Keratinocyte (primary cell): ENCODE data around the gene PRR5.

Experiments
- CTCF ChIP-seq, 3 experiments: IDR thresholded peaks in 1 of 3; conservative IDR thresholded peaks in 1 of 3; optimal IDR thresholded peaks in 1 of 3; 2 replicates in 2 of 3; 3 replicates in 1 of 3; pipeline versions ENCODE3 to v1.5.1; 2011; ENCODE audit warnings: low read length in 3 of 3, mild to moderate bottlenecking in 3 of 3, moderate library complexity in 2 of 3, control low read depth in 1 of 3, inconsistent platforms in 1 of 3; ENCODE audit not compliant: insufficient read depth in 2 of 3; ENCODE audit errors: extremely low read depth in 1 of 3
- EZH2 ChIP-seq: IDR thresholded peaks from one replicate; pipeline ENCODE4 v1.6.1; 2012; ENCODE audit warnings: inconsistent platforms, mild to moderate bottlenecking, low read length, moderate library complexity

GRCh38 chr22:44732661-44733060, 30.7 kb downstream of the PRR5 start:
- TF ChIP-seq CTCF (optimal IDR thresholded peaks at IDR 0.05 in 1 of 3, IDR thresholded peaks at IDR 0.05 in 1 of 3, conservative IDR thresholded peaks at IDR 0.05 in 1 of 3; ENCODE audit: extremely low read depth in 1 of 3, insufficient read depth in 2 of 3, low read length in 3 of 3) (no peak), EZH2 (no peak)
